ENCODE measurements around the gene RAB5A.
"Not testable (repeated sequence)": the region's sequence is repeated elsewhere in the genome, so short reads cannot be mapped to it uniquely, and the experiment has no call there.

Gene RAB5A

GRCh38 chr3:19946832-19947548, at the start of gene RAB5A:
RAB5A (plus strand) TSS chr3:19947097; CDS start chr3:19950899, 3,802 bp downstream.
- peak; percentile 94 for DNase-seq

GRCh38 chr3:19898721-19899120, 48.2 kb upstream of the RAB5A start:
- DNase-seq: no peak

GRCh38 chr3:19899264-19899663, 47.6 kb upstream of the RAB5A start:
- DNase-seq: no peak

- DNase-seq: not testable (repeated sequence)
Observed at GRCh38 chr3:19899833-19900232, 47.1 kb upstream of the RAB5A start.

GRCh38 chr3:19901337-19901736, 45.6 kb upstream of the RAB5A start:
- DNase-seq: no peak

- no peak for DNase-seq
Observed at GRCh38 chr3:19901918-19902317, 45.0 kb upstream of the RAB5A start.

GRCh38 chr3:19903649-19904048, 43.2 kb upstream of the RAB5A start:
- DNase-seq: no peak

- DNase-seq: no peak
Observed at GRCh38 chr3:19907523-19907922, 39.4 kb upstream of the RAB5A start.

GRCh38 chr3:19911452-19911851, 35.4 kb upstream of the RAB5A start:
- no peak for DNase-seq

- DNase-seq: no peak
Observed at GRCh38 chr3:19917167-19917566, 29.7 kb upstream of the RAB5A start.

- DNase-seq: no peak
Observed at GRCh38 chr3:19920401-19921080, 26.4 kb upstream of the RAB5A start.

- DNase-seq: no peak
Observed at GRCh38 chr3:19931180-19931692, 15.7 kb upstream of the RAB5A start.

- no peak for DNase-seq
Observed at GRCh38 chr3:19931767-19932188, 15.1 kb upstream of the RAB5A start.

- no peak for DNase-seq
Observed at GRCh38 chr3:19932422-19932821, 14.5 kb upstream of the RAB5A start.

GRCh38 chr3:19934098-19934566, 12.8 kb upstream of the RAB5A start, which contains the start of gene EFHB:
EFHB (minus strand) TSS chr3:19934217; CDS start chr3:19934018, 199 bp downstream.
- DNase-seq: no peak

GRCh38 chr3:19937459-19938294, 9.2 kb upstream of the RAB5A start:
- no peak for DNase-seq

- DNase-seq: no peak
Observed at GRCh38 chr3:19938295-19938627, 8.6 kb upstream of the RAB5A start.

GRCh38 chr3:19940643-19941042, 6.3 kb upstream of the RAB5A start:
- no peak for DNase-seq

GRCh38 chr3:19945534-19945933, 1.4 kb upstream of the RAB5A start:
- DNase-seq: no peak

GRCh38 chr3:19945969-19946831, 697 bp upstream of the RAB5A start:
- no peak for DNase-seq

GRCh38 chr3:19947549-19948225, 790 bp downstream of the RAB5A start:
- peak; percentile 43 for DNase-seq

- DNase-seq: no peak
Observed at GRCh38 chr3:19948226-19948591, 1.3 kb downstream of the RAB5A start.

Data from activated T-cell treated with anti-CD3 and anti-CD28 coated beads for 4 hours (primary cell).